GM13976 (cell line): ENCODE results near the gene TGFBR3.

Source experiments
- DNase-seq: peaks from one replicate; pipeline ENCODE4 v3.0.0; 2012; ENCODE audit warnings: low spot score
- in situ Hi-C: fragments of 300-500 bp; cut with MboI; formaldehyde crosslinking; loops from one replicate; pipeline ENCODE4 v1.12.0; 2022; ENCODE audit warnings: low sequenced_read_pairs, mixed read lengths, inconsistent platforms; ENCODE audit not compliant: unreplicated experiment
- TF ChIP-seq, protein P1 (sequence below): IDR thresholded peaks from 2 replicates; pipeline ENCODE4 v1.5.1; 2012; ENCODE audit warnings: borderline replicate concordance, mild to moderate bottlenecking; ENCODE audit not compliant: insufficient read depth; ENCODE audit errors: extremely low read depth, missing control alignments, control extremely low read depth

The TGFBR3 gene

DNA sequence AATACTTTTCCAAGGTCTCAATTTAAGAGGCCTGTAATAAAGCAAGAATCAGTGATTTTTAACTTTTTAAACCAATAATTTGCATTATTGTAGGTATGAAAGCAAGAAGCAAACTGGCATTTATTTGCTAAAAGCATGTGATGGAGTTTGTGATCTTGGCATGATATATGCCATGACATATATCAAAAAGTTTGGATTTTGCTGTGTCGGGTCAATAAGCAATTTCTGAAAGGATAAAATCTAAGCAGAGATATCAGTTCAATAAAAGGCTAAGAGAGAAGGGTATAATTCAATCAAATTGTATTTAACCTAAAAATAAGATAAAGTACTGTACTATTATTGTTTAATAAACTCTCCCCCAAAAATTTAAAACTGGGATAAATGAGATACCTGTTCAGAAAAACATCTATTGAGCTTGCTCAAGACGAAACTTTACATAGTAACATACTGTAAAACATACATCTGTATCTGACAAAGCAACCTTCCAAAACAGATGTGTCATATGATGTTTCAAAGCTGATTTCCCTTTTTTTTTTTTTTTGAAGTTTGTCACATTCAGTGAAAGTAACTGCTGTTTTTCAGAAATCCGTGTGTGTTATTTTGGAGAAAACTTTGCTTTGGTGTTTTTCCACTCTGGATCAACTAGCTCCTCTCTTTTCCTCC lies 74.5 kb downstream of the TGFBR3 start:
- no peak for DNase-seq
- TF ChIP-seq, protein P1, sequence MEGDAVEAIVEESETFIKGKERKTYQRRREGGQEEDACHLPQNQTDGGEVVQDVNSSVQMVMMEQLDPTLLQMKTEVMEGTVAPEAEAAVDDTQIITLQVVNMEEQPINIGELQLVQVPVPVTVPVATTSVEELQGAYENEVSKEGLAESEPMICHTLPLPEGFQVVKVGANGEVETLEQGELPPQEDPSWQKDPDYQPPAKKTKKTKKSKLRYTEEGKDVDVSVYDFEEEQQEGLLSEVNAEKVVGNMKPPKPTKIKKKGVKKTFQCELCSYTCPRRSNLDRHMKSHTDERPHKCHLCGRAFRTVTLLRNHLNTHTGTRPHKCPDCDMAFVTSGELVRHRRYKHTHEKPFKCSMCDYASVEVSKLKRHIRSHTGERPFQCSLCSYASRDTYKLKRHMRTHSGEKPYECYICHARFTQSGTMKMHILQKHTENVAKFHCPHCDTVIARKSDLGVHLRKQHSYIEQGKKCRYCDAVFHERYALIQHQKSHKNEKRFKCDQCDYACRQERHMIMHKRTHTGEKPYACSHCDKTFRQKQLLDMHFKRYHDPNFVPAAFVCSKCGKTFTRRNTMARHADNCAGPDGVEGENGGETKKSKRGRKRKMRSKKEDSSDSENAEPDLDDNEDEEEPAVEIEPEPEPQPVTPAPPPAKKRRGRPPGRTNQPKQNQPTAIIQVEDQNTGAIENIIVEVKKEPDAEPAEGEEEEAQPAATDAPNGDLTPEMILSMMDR: no peak
- in situ Hi-C loops: no loop called here

DNA sequence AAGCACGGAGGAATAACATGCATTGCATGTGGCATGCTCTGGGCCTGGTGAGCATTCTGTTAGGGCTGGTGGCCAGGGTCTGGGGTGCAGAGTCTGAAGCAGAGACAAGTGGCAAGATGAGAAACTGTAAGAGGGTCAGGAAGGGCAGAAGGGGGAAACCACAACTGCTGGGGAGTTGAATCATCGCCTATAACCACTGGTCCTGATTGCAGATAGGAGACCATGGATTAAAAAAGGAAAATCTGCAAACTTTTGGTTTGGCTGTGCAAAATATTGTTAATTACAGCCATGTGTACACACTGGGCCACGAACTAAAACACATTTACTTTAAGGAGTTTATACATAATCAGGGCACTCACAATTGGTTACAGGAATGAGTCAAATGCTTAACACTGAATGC lies 76.6 kb downstream of the TGFBR3 start:
- TF ChIP-seq, protein P1: no peak
- no peak for DNase-seq
- in situ Hi-C loops: no loop called here

DNA sequence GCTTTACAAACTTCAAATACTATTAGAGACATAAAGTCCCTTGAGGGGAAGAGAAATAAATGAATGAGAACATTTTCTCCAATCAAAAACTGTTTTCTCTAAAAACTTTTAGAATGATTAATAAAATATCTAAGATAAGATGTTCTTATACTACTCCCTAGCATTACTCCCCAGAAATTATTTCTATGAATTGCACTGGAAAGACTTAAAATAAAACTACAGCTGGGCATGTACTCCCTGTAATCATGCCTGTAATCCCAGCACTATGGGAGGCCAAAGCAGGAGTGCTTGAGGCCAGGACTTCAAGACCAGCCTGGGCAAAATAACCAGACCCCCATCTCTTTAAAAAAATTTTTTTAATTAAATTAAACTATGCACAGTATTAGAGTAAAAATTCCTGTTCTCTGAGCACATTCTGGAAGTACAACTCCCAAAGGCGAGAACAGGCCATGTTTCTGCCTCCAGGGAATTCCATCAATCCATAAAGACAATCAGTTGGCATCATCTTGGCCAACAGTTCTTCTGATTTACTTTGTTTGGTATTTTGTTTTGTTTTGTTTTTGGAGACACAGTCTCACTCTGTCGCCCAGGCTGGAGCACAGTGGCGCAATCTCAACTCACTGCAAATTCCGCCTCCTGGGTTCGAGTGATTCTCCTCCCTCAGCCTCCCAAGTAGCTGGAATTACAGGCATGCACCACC lies 77.9 kb downstream of the TGFBR3 start:
- in situ Hi-C loops: no loop called here
- no peak for DNase-seq
- TF ChIP-seq, protein P1: no peak

DNA sequence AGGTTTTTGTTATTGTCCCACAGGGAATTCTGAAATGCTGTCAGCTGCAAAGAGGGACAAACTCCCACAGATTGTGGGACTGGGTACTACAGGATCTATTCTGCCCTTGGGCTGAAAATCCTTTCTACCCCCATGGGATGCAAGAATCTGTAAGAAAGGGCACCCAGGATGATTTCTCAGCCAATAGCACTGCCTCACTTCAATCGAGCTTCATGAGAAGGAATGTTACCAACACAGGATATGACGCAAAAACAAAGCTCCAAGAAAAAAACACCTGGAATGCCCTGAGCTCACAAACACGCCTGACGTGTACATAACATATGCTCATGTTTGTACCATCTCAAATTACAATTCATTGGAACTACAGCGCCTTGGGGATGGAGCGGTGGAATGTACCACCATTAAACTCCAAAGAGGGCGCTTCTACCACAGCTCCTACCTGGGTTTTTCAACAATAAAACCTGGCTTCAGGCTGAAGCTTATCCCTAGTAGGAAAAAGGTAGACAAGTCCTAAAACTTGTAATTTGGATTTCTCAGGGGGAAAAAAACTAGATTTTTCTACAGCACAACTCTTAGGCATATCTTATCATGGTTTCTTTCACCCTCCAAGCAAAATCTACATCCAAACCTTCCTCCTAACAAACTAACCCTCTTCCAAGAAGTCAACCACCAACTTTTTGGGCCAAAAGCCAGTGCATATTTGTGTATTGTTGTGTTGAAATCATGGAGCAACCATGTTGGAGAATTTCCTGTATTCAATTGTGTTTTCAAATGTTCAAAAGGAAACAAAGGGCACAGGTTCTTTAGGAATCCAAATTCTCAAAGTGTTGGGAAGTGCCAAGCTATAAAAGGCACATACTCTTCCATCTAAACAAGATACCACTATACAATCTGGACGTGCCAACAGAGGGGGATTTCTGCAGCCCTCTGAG lies 78.9 kb downstream of the TGFBR3 start:
- TF ChIP-seq, protein P1: no peak
- DNase-seq: no peak
- in situ Hi-C loops: no loop called here

DNA sequence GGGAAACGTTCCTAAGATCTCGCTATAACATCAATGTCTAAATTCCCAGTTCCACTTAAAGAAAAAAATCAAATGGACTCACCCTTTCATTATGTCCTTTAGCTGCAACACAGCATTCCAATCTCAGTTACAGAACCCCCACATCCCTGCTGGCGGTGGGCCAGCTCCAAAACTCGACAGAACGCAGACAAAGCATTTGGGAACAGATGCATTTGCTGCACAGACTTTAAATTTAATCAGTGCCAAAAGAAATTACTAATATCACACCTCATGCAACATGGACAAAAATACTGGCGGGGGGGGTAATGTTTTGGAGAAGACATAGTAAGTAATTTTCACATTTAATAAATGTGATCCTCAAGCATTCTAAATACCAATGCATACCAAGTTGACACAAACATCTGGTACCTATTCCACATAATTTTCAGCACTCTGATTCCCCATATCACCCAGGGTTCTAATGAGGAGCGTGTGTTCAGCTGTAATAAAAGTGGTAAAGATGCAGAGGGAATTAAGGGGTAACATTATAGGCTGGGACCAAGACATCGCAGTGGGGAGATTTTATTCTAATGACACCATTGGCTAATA lies 79.7 kb downstream of the TGFBR3 start:
- no peak for DNase-seq
- in situ Hi-C loops: no loop called here
- TF ChIP-seq, protein P1: no peak

DNA sequence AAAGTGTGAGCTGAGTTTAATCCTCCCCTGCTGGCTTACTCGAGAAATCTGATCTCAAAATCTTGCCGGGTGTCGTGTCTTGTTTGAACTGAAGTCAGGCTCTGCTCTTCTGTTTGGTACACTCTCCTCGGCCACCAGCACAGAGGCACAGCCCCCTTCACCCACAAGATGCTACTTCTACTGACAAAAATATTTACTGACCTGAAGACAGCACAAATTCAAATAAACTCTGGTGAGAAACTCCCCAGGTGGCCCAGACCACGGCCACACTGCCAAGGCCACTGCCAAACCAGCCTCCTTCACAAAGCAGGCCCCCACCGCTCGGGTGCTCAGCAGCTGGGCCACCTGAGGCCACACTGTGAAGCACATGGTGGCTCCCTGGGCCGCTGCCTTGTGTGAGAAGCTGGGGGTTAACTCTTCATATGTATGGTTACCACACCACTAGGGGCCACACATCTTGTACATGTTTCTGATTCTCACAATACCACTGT lies 80.6 kb downstream of the TGFBR3 start:
- in situ Hi-C loops: no loop called here
- TF ChIP-seq, protein P1: no peak
- no peak for DNase-seq
